ENCODE results near the gene C2CD4C. TPM values are rescaled to one million over a fixed set of nuclear protein-coding genes. Genes with fewer than 3 reads are reported as not detected.

The C2CD4C gene
- polyA plus RNA-seq, 1 donor from 2014 or later: 21.4 TPM

- Histone ChIP-seq H2AFZ (ENCODE audit: low read depth, low read length) (no peak overlapping the region), H3K4me2 (ENCODE audit: low read length) (no peak overlapping the region), H3K9ac (ENCODE audit: low read length) (no peak overlapping the region), H3F3A (ENCODE audit: insufficient read depth, low read length, poor library complexity, severe bottlenecking) (no peaks in the 10 kb centered on the region), H4K20me1 (ENCODE audit: insufficient read depth) (no peaks in the 10 kb centered on the region), H3K79me2 (replicated peaks; ENCODE audit: insufficient read depth, low read length) (no peaks in the 10 kb centered on the region), H3K9me2 (ENCODE audit: insufficient read depth, low read length) (no peaks in the 10 kb centered on the region), H3K4me3 (ENCODE audit: low read length) (no peak overlapping the region), H3K9me3 (ENCODE audit: low read length) (no peaks in the 10 kb centered on the region), H3K36me3 (ENCODE audit: insufficient read depth, low read length) (no peaks in the 10 kb centered on the region), H3K27me3 (ENCODE audit: insufficient read depth, low read depth, low read length) (no peaks in the 10 kb centered on the region), H3K27ac (ENCODE audit: low read length) (no peak overlapping the region)
- TF ChIP-seq MXI1 (conservative IDR thresholded peaks at IDR 0.05; ENCODE audit: poor library complexity, severe bottlenecking): no peak
Measured at GRCh38 chr19:401866-402511, 7.0 kb downstream of the C2CD4C start.

GRCh38 chr19:400976-401865, 7.7 kb downstream of the C2CD4C start:
- Histone ChIP-seq H3K9me2 (ENCODE audit: insufficient read depth, low read length) (no peaks in the 10 kb centered on the region), H3K27ac (ENCODE audit: low read length) (no peak overlapping the region), H4K20me1 (ENCODE audit: insufficient read depth) (no peaks in the 10 kb centered on the region), H3K36me3 (ENCODE audit: insufficient read depth, low read length) (no peaks in the 10 kb centered on the region), H3K4me2 (ENCODE audit: low read length) (no peak overlapping the region), H3K79me2 (replicated peaks; ENCODE audit: insufficient read depth, low read length) (no peaks in the 10 kb centered on the region), H3K9me3 (ENCODE audit: low read length) (no peaks in the 10 kb centered on the region), H3K4me3 (ENCODE audit: low read length) (no peak overlapping the region), H3K9ac (ENCODE audit: low read length) (no peak overlapping the region), H3K27me3 (ENCODE audit: insufficient read depth, low read depth, low read length) (no peaks in the 10 kb centered on the region), H2AFZ (ENCODE audit: low read depth, low read length) (no peak overlapping the region), H3F3A (ENCODE audit: insufficient read depth, low read length, poor library complexity, severe bottlenecking) (no peaks in the 10 kb centered on the region)
- TF ChIP-seq RAD21 (conservative IDR thresholded peaks at IDR 0.05) (no peak), TAF1 (IDR thresholded peaks at IDR 0.05; ENCODE audit: low read depth) (no peak), POLR2AphosphoS5 (IDR thresholded peaks at IDR 0.05) (no peak), EZH2 (IDR thresholded peaks at IDR 0.05; ENCODE audit: borderline replicate concordance, insufficient read depth, low read length, poor library complexity, severe bottlenecking) (no peak), SMC3 (conservative IDR thresholded peaks at IDR 0.05; ENCODE audit: poor library complexity) (no peak), MXI1 (conservative IDR thresholded peaks at IDR 0.05; ENCODE audit: poor library complexity, severe bottlenecking) (no peak), CTCF (IDR thresholded peaks at IDR 0.05; ENCODE audit: poor library complexity, severe bottlenecking) (no peak), EP300 (conservative IDR thresholded peaks at IDR 0.05; ENCODE audit: poor library complexity, severe bottlenecking) (no peak)
- TF ChIP-seq, protein P1, sequence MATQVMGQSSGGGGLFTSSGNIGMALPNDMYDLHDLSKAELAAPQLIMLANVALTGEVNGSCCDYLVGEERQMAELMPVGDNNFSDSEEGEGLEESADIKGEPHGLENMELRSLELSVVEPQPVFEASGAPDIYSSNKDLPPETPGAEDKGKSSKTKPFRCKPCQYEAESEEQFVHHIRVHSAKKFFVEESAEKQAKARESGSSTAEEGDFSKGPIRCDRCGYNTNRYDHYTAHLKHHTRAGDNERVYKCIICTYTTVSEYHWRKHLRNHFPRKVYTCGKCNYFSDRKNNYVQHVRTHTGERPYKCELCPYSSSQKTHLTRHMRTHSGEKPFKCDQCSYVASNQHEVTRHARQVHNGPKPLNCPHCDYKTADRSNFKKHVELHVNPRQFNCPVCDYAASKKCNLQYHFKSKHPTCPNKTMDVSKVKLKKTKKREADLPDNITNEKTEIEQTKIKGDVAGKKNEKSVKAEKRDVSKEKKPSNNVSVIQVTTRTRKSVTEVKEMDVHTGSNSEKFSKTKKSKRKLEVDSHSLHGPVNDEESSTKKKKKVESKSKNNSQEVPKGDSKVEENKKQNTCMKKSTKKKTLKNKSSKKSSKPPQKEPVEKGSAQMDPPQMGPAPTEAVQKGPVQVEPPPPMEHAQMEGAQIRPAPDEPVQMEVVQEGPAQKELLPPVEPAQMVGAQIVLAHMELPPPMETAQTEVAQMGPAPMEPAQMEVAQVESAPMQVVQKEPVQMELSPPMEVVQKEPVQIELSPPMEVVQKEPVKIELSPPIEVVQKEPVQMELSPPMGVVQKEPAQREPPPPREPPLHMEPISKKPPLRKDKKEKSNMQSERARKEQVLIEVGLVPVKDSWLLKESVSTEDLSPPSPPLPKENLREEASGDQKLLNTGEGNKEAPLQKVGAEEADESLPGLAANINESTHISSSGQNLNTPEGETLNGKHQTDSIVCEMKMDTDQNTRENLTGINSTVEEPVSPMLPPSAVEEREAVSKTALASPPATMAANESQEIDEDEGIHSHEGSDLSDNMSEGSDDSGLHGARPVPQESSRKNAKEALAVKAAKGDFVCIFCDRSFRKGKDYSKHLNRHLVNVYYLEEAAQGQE (IDR thresholded peaks at IDR 0.05; ENCODE audit: borderline replicate concordance): no peak

Data from neural cell (in vitro differentiated cells).